Astrocyte of the cerebellum (primary cell): Measurements from ENCODE around the gene SHISA8.

ENCODE experiments used
- DNase-seq: peaks from one replicate; pipeline ENCODE4 v3.0.0-alpha.2; 2011; ENCODE audit warnings: low read depth
- H3K4me3 ChIP-seq: 2 replicates; pipeline ENCODE4 v1.5.1; 2011; ENCODE audit warnings: mild to moderate bottlenecking, low read depth, low read length, moderate library complexity
- CTCF ChIP-seq: IDR thresholded peaks from 2 replicates; pipeline ENCODE4 v1.5.1; 2012; ENCODE audit warnings: low read length, low read depth, moderate library complexity, mild to moderate bottlenecking; ENCODE audit errors: missing control alignments
- in situ Hi-C: cut with HindIII; loops from 2 replicates; pipeline ENCODE4 v1.10.0; 2017; ENCODE audit warnings: low sequenced_read_pairs

SHISA8 gene

GRCh38 chr22:41919357-41920224, 4.7 kb upstream of the SHISA8 start:
- no peak for TF ChIP-seq CTCF
- DNase-seq, result no peak
- in situ Hi-C loops, result no loop called here
- H3K4me3 ChIP-seq, result peak overlapping the region; percentile 38

GRCh38 chr22:41917903-41918791, 3.3 kb upstream of the SHISA8 start:
- H3K4me3 ChIP-seq, result no peak overlapping the region
- TF ChIP-seq CTCF, result no peak
- peak; percentile 33 for DNase-seq
- in situ Hi-C loops, result no loop called here

- in situ Hi-C loops, result no loop called here
- no peak for DNase-seq
- H3K4me3 ChIP-seq, result no peak overlapping the region
- no peak for TF ChIP-seq CTCF
Observed at GRCh38 chr22:41917375-41917902, 2.6 kb upstream of the SHISA8 start.

- TF ChIP-seq CTCF, result no peak
- DNase-seq, result no peak
- in situ Hi-C loops, result no loop called here
- no peak overlapping the region for H3K4me3 ChIP-seq
Observed at GRCh38 chr22:41916745-41917358, 2.0 kb upstream of the SHISA8 start.

- no peak for TF ChIP-seq CTCF
- H3K4me3 ChIP-seq, result no peak overlapping the region
- no peak for DNase-seq
- in situ Hi-C loops, result no loop called here
Observed at GRCh38 chr22:41915786-41916493, 1.1 kb upstream of the SHISA8 start.
